Transverse colon (tissue), 3 donors: ENCODE data around the gene MUC15.

Experiments used
- EP300 ChIP-seq: sonication (generic); formaldehyde crosslinking; IDR thresholded peaks from one replicate; pipeline ENCODE4 v1.6.1; 2017; ENCODE audit warnings: antibody characterized with exemption, low read depth
- POLR2A ChIP-seq: fragments of 450-650 bp; IDR thresholded peaks from one replicate; pipeline ENCODE4 v1.6.1; 2016; ENCODE audit warnings: antibody characterized with exemption, mild to moderate bottlenecking, moderate library complexity
- TF ChIP-seq, protein P1 (sequence below), 5 experiments: fragments of 200-600 bp in 3 of 5; fragments of 450-650 bp in 2 of 5; sonication (generic) in 3 of 5; IDR thresholded peaks; 1 replicate in 2 of 5; 2 replicates in 3 of 5; pipeline ENCODE4 v1.5.1; 2016 to 2017; ENCODE audit warnings: antibody characterized with exemption in 5 of 5, inconsistent platforms in 3 of 5, mild to moderate bottlenecking in 2 of 5, moderate library complexity in 1 of 5

DNA sequence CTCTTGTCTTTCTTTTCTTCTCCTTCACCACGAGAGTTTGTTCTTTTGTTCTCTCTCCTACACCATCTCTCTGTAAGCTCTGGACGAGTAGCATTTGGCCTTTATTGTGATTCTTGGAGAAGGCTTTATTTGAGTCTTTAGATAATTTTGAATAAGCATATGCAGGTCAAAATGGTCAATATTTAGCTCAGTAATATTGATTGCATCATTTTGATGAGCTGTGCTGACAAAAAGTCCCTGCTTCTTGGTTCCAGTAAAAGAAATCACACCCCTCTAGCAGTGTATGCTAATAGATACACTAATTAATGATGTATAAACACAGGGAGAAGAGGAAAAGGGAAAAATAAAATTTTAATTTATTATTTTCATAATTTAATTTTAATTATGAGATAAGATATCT is 25.8 kb upstream of the MUC15 start:
- TF ChIP-seq, protein P1, sequence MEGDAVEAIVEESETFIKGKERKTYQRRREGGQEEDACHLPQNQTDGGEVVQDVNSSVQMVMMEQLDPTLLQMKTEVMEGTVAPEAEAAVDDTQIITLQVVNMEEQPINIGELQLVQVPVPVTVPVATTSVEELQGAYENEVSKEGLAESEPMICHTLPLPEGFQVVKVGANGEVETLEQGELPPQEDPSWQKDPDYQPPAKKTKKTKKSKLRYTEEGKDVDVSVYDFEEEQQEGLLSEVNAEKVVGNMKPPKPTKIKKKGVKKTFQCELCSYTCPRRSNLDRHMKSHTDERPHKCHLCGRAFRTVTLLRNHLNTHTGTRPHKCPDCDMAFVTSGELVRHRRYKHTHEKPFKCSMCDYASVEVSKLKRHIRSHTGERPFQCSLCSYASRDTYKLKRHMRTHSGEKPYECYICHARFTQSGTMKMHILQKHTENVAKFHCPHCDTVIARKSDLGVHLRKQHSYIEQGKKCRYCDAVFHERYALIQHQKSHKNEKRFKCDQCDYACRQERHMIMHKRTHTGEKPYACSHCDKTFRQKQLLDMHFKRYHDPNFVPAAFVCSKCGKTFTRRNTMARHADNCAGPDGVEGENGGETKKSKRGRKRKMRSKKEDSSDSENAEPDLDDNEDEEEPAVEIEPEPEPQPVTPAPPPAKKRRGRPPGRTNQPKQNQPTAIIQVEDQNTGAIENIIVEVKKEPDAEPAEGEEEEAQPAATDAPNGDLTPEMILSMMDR (IDR thresholded peaks at IDR 0.05) = no peak
- no peak for TF ChIP-seq EP300
- no peak for TF ChIP-seq POLR2A
